HCT116 (cell line): Measurements from ENCODE around the gene EVI5L. TPM values are rescaled to one million over a fixed set of nuclear protein-coding genes. Genes with fewer than 3 reads are reported as not detected.

Experiments
- ATAC-seq: fragments of 200-7000 bp; cut with Tn5 transposase; 2 replicates; pipeline ENCODE4 v1.9.1; 2020; ENCODE audit warnings: mild to moderate bottlenecking, moderate library complexity
- BruUV-seq: library from RNA; stranded (reverse); fragments of 400-500 nt; replicated peaks from 2 replicates; lab custom pipeline; 2021; lab: Mats Ljungman, UMichigan
- CTCF ChIA-PET: fragments of 300-600 bp; sonication (Branson Sonifier 250); formaldehyde crosslinking; loops from one replicate; lab custom pipeline; 2021; ENCODE audit warnings: antibody characterized with exemption; lab: Charles Lee
- POLR2A ChIA-PET: fragments of 300-600, 350-600 bp; sonication (Branson Sonifier 250); formaldehyde crosslinking; loops from one replicate; lab custom pipeline; 2021; ENCODE audit warnings: antibody characterized with exemption; lab: Charles Lee
- RAD21 ChIA-PET, 2 experiments: fragments of 300-600 bp; sonication (Branson Sonifier 250); formaldehyde crosslinking; loops; one replicate each; lab custom pipeline; 2023; ENCODE audit warnings: low total read pairs in 2 of 2; ENCODE audit not compliant: uncharacterized antibody in 2 of 2, unreplicated experiment in 2 of 2, low non-redundant PET in 1 of 2; lab: Charles Lee
- DNase-seq: peaks from one replicate; pipeline ENCODE4 v3.0.0-alpha.2; 2010; ENCODE audit warnings: low read depth, low spot score
- H2AFZ ChIP-seq: fragments of 200-600 bp; shearing (Covaris generic), sonication (generic); 2 replicates; pipeline ENCODE4 v1.6.1; 2017; ENCODE audit warnings: low read depth, mixed run types, mixed read lengths, antibody characterized with exemption, low read length; ENCODE audit not compliant: poor library complexity, severe bottlenecking
- H3K27ac ChIP-seq: 2 replicates; pipeline ENCODE4 v1.5.1; 2012; ENCODE audit warnings: low read depth, low read length
- H3K27me3 ChIP-seq: fragments of 200-600 bp; sonication (generic); 2 replicates; pipeline ENCODE4 v1.6.1; 2016; ENCODE audit warnings: mixed run types, low read length, mixed read lengths; ENCODE audit not compliant: insufficient read depth
- H3K36me3 ChIP-seq, 2 experiments: fragments of 200-500 bp in 1 of 2; fragments of 200-600 bp in 1 of 2; sonication (Bioruptor generic) in 1 of 2; sonication (generic) in 1 of 2; 2 replicates each; pipeline versions ENCODE4 v1.5.1 to v1.6.1; 2014 to 2016; ENCODE audit warnings: low read length in 2 of 2, inconsistent platforms in 1 of 2, mixed read lengths in 1 of 2, mixed run types in 1 of 2; ENCODE audit not compliant: insufficient read depth in 2 of 2, control insufficient read depth in 1 of 2
- H3K4me1 ChIP-seq, 2 experiments: fragments of 200-600 bp in 1 of 2; sonication (generic) in 1 of 2; 2 replicates each; pipeline versions ENCODE4 v1.5.1 to v1.6.1; 2012 to 2017; ENCODE audit warnings: low read length in 2 of 2, inconsistent platforms in 1 of 2, mild to moderate bottlenecking in 1 of 2, mixed read lengths in 1 of 2, mixed run types in 1 of 2, moderate library complexity in 1 of 2; ENCODE audit not compliant: insufficient read depth in 2 of 2, control insufficient read depth in 1 of 2
- H3K4me2 ChIP-seq: fragments of 200-600 bp; sonication (generic); 2 replicates; pipeline ENCODE4 v1.6.1; 2017; ENCODE audit warnings: mixed run types, low read length, mixed read lengths
- H3K4me3 ChIP-seq, 2 experiments: fragments of 200-600 bp in 1 of 2; sonication (generic) in 1 of 2; replicated peaks in 1 of 2; 2 replicates each; pipeline ENCODE4 v1.5.1; 2011 to 2016; ENCODE audit warnings: low read length in 2 of 2, control low read depth in 1 of 2, low read depth in 1 of 2, mild to moderate bottlenecking in 1 of 2, mixed read lengths in 1 of 2, mixed run types in 1 of 2
- H3K79me2 ChIP-seq: fragments of 200-600 bp; sonication (generic); 2 replicates; pipeline ENCODE4 v1.6.1; 2017; ENCODE audit warnings: mild to moderate bottlenecking, mixed run types, low read length, moderate library complexity, mixed read lengths; ENCODE audit not compliant: insufficient read depth
- H3K9ac ChIP-seq: fragments of 200-600 bp; sonication (generic); 2 replicates; pipeline ENCODE4 v1.6.1; 2016; ENCODE audit warnings: low read length, mixed read lengths
- H3K9me2 ChIP-seq: fragments of 200-600 bp; sonication (generic), shearing (Covaris generic); 2 replicates; pipeline ENCODE4 v1.6.1; 2017; ENCODE audit warnings: mixed run types, mild to moderate bottlenecking, moderate library complexity; ENCODE audit not compliant: insufficient read depth
- H3K9me3 ChIP-seq, 2 experiments: fragments of 200-500 bp in 1 of 2; fragments of 200-600 bp in 1 of 2; sonication (Bioruptor generic) in 1 of 2; sonication (generic) in 1 of 2; 2 replicates each; pipeline ENCODE4 v1.6.1; 2014 to 2017; ENCODE audit warnings: low read length in 2 of 2, mixed read lengths in 2 of 2, inconsistent platforms in 1 of 2, low read depth in 1 of 2, mild to moderate bottlenecking in 1 of 2, mixed run types in 1 of 2, moderate library complexity in 1 of 2; ENCODE audit not compliant: control insufficient read depth in 1 of 2, insufficient read depth in 1 of 2
- H4K20me1 ChIP-seq: fragments of 200-600 bp; sonication (generic), shearing (Covaris generic); 2 replicates; pipeline ENCODE4 v1.6.1; 2017; ENCODE audit warnings: mixed run types, mild to moderate bottlenecking, moderate library complexity; ENCODE audit not compliant: insufficient read depth
- CBX3 ChIP-seq: IDR thresholded peaks from 2 replicates; pipeline ENCODE4 v1.6.1; 2012; ENCODE audit warnings: low read depth
- EGR1 ChIP-seq: IDR thresholded peaks from 2 replicates; pipeline ENCODE4 v1.6.1; 2012; ENCODE audit warnings: low read depth
- ELF1 ChIP-seq: IDR thresholded peaks from 2 replicates; pipeline ENCODE4 v1.6.1; 2012; ENCODE audit warnings: low read depth, borderline replicate concordance
- EZH2 ChIP-seq: fragments of 200-600 bp; sonication (generic); IDR thresholded peaks from 2 replicates; pipeline ENCODE4 v1.6.1; 2017; ENCODE audit warnings: antibody characterized with exemption, mixed run types
- EZH2phosphoT487 ChIP-seq: fragments of 200-600 bp; IDR thresholded peaks from 2 replicates; pipeline ENCODE4 v1.6.1; 2018; ENCODE audit warnings: antibody characterized with exemption, borderline replicate concordance
- FOSL1 ChIP-seq: IDR thresholded peaks from 2 replicates; pipeline ENCODE4 v1.6.1; 2012; ENCODE audit warnings: low read depth
- JUND ChIP-seq: IDR thresholded peaks from 2 replicates; pipeline ENCODE4 v1.6.1; 2012
- MAX ChIP-seq: IDR thresholded peaks from 2 replicates; pipeline ENCODE4 v1.6.1; 2012
- POLR2A ChIP-seq: IDR thresholded peaks from 2 replicates; pipeline ENCODE4 v1.7.0; 2011; ENCODE audit warnings: borderline replicate concordance; ENCODE audit not compliant: insufficient read depth, insufficient read length; ENCODE audit errors: extremely low read depth
- POLR2AphosphoS5 ChIP-seq: IDR thresholded peaks from 2 replicates; pipeline ENCODE4 v1.6.1; 2011; ENCODE audit warnings: mild to moderate bottlenecking, low read depth, low read length, moderate library complexity
- RAD21 ChIP-seq: IDR thresholded peaks from 2 replicates; pipeline ENCODE4 v1.6.1; 2012; ENCODE audit warnings: low read depth, mild to moderate bottlenecking
- REST ChIP-seq: IDR thresholded peaks from 2 replicates; pipeline ENCODE4 v1.6.1; 2012; ENCODE audit warnings: low read depth
- SIN3A ChIP-seq: IDR thresholded peaks from 2 replicates; pipeline ENCODE4 v1.6.1; 2012; ENCODE audit warnings: low read depth
- SP1 ChIP-seq: IDR thresholded peaks from 2 replicates; pipeline ENCODE4 v1.6.1; 2012; ENCODE audit warnings: low read depth
- SRF ChIP-seq: IDR thresholded peaks from 2 replicates; pipeline ENCODE4 v1.6.1; 2012; ENCODE audit warnings: low read depth
- TCF7L2 ChIP-seq: IDR thresholded peaks from 2 replicates; pipeline ENCODE4 v1.7.0; 2011; ENCODE audit warnings: borderline replicate concordance, inconsistent platforms; ENCODE audit not compliant: insufficient read depth, insufficient read length; ENCODE audit errors: extremely low read depth
- YY1 ChIP-seq: IDR thresholded peaks from 2 replicates; pipeline ENCODE4 v1.6.1; 2011; ENCODE audit warnings: low read length, low read depth, moderate library complexity, mild to moderate bottlenecking; ENCODE audit not compliant: insufficient replicate concordance; ENCODE audit errors: extremely low read depth
- ZFX ChIP-seq: fragments of 450-650 bp; IDR thresholded peaks from 2 replicates; pipeline ENCODE4 v1.6.1; 2017
- ZNF274 ChIP-seq: fragments of 200-500 bp; sonication (Bioruptor generic); IDR thresholded peaks from 2 replicates; pipeline ENCODE4 v1.6.1; 2014; ENCODE audit warnings: mild to moderate bottlenecking, low read depth, low read length, inconsistent platforms
- intact Hi-C: fragments of 100-400 bp; cut with micrococcal nuclease; formaldehyde crosslinking; loops from 2 replicates; pipeline ENCODE4 v1.10.0; 2022
- total RNA-seq: library from RNA; stranded (reverse); gene quantifications from one replicate; pipeline ENCODE4 v1.2.1, GENCODE V29; 2021; ENCODE audit not compliant: unreplicated experiment

The EVI5L gene
- total RNA-seq, 1 experiment from 2014 or later, result 15.0 TPM

- CTCF ChIA-PET, result no interaction called here
- intact Hi-C loops, result no loop called here
- no TSS peak for BruUV-seq
Measured at GRCh38 chr19:7842661-7843294, 12.8 kb downstream of the EVI5L start.

GRCh38 chr19:7843521-7843920 lies 13.5 kb downstream of the EVI5L start:
- no peaks in the 10 kb centered on the region; a peak in 1 of 4 replicates for H3K9me3 ChIP-seq
- POLR2A ChIA-PET, result no interaction called here
- RAD21 ChIA-PET, result no interaction called here
- CTCF ChIA-PET, result interaction anchor here (0.7 to 1.0 kb wide), 2 partner anchors 9 to 10 kb away, joined by 3 to 4 read pairs; no protein-coding TSS in a partner anchor
- H3K9ac ChIP-seq, result no peak overlapping the region
- no peak overlapping the region for H3K4me2 ChIP-seq
- H4K20me1 ChIP-seq, result no peaks in the 10 kb centered on the region
- no peaks in the 10 kb centered on the region for H3K27me3 ChIP-seq
- no peak for DNase-seq
- no TSS peak for BruUV-seq
- intact Hi-C loops, result no loop called here
- H3K9me2 ChIP-seq, result no peaks in the 10 kb centered on the region
- no peak overlapping the region for H3K27ac ChIP-seq
- no peak overlapping the region for H3K4me3 ChIP-seq
- H2AFZ ChIP-seq, result no peak overlapping the region
- H3K4me1 ChIP-seq, result peaks cover 8 to 21% of the 10 kb centered on the region in 2 experiments
- no peaks in the 10 kb centered on the region for H3K36me3 ChIP-seq
- no peak for ATAC-seq
- H3K79me2 ChIP-seq, result no peaks in the 10 kb centered on the region
- TF ChIP-seq SP1 (no peak), JUND (no peak), YY1 (no peak), POLR2AphosphoS5 (no peak), FOSL1 (no peak), RAD21 (no peak), EZH2 (no peak), REST (no peak), POLR2A (no peak), ZFX (no peak), CBX3 (no peak), MAX (no peak), ELF1 (no peak), EZH2phosphoT487 (no peak), SIN3A (no peak), SRF (no peak), EGR1 (no peak)

More at GRCh38 chr19:7842661-7843294, 12.8 kb downstream of the EVI5L start:
- Histone ChIP-seq H4K20me1 (no peaks in the 10 kb centered on the region), H3K27ac (no peak overlapping the region), H2AFZ (no peak overlapping the region), H3K36me3 (no peaks in the 10 kb centered on the region), H3K27me3 (no peaks in the 10 kb centered on the region), H3K9ac (no peak overlapping the region), H3K9me2 (no peaks in the 10 kb centered on the region), H3K79me2 (no peaks in the 10 kb centered on the region), H3K4me2 (no peak overlapping the region), H3K9me3 (no peaks in the 10 kb centered on the region; a peak in 1 of 4 replicates), H3K4me3 (no peak overlapping the region), H3K4me1 (peaks cover 12 to 28% of the 10 kb centered on the region in 2 experiments)
- ChIA-PET POLR2A (no interaction called here), RAD21 (no interaction called here)
- DNase-seq (no peak), ATAC-seq (no peak)
- TF ChIP-seq ZNF274, result no peak
- no peak for TF ChIP-seq JUND
- TF ChIP-seq MAX, result no peak
- no peak for TF ChIP-seq TCF7L2
